K562 (cell line): ENCODE data around the gene ITGA6.

Source experiments
- SETDB1 ChIP-seq: IDR thresholded peaks from one replicate; pipeline ENCODE4 v1.6.1; 2012; ENCODE audit warnings: low read length, control low read depth, inconsistent platforms
- ZNF507 ChIP-seq: conservative IDR thresholded peaks from 2 replicates; pipeline ENCODE4 v1.6.1; 2017; ENCODE audit warnings: missing genetic modification characterization, missing compliant biosample characterization

DNA sequence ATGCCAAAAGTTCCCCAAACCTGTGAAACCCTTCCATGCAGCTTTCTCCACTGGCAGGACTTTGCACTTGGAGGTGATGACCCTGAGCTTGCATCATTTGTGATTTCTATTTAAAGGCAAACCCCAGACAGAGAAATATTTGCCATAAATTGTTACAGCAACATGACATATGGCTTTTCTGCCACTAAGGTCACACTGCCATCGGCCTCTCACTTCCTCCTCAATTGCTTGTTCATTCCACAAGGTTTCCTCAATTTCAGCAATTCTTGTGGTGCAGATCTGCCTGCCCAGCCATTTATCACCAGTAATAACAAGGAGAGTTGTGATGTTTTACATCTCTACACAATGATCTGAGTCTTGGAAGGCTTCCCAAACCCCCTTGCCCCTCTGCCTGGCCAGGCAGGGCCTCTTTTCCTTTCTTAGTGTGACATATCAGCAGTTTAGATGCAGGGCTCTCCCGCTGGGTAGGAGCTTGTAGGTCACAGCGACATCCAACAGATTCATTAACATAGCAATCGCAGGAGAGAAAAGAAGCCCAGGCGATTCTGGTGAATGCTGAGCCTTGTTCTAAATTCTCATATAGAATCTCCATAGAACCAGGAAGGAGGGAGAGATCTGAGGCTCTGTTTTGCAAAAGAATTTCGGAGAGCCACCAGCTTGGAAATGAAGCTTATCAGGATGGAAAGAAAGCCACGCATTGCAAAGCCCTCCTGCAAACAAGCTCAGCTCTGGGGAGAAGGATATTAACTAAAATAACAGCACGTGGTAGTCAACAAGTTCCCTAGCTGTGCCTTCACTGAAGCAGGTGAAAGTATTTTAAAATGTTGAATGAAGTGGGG is 46.7 kb upstream of the ITGA6 start:
- no peak for TF ChIP-seq ZNF507 (tag)
- no peak for TF ChIP-seq SETDB1
